ENCODE measurements around the gene MAGIX.
"Not testable (repeated sequence)": the region's sequence is repeated elsewhere in the genome, so short reads cannot be mapped to it uniquely, and the experiment has no call there.

Gene MAGIX

DNA sequence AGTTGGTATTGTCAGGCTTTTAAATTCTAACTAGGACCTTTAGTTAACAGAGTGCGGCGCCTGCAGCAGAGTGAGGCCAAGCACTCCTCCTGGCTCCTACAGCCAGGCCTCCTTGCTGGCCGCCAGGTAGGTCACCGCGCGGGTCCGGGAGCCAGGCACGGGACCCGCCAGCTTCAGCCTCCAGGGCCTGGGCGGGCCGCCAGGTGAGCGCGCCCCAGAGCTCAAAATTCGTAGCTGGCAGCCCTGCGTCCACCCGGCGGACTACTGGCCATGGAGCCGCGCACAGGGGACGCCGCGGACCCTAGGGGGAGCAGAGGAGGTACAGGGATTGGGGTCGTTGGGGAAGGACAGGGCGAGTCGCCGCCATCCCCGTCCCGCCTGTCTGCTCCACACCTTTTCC lies at the start of gene MAGIX:
MAGIX (plus strand) TSS at position 139 of the 400 bp plus-strand sequence; CDS start at position 271, 132 bp downstream.
- H3K4me3 ChIP-seq (ENCODE audit: low read depth, low read length) = peak within 1 kb of the TSS; percentile 46
- TF ChIP-seq, protein P1, sequence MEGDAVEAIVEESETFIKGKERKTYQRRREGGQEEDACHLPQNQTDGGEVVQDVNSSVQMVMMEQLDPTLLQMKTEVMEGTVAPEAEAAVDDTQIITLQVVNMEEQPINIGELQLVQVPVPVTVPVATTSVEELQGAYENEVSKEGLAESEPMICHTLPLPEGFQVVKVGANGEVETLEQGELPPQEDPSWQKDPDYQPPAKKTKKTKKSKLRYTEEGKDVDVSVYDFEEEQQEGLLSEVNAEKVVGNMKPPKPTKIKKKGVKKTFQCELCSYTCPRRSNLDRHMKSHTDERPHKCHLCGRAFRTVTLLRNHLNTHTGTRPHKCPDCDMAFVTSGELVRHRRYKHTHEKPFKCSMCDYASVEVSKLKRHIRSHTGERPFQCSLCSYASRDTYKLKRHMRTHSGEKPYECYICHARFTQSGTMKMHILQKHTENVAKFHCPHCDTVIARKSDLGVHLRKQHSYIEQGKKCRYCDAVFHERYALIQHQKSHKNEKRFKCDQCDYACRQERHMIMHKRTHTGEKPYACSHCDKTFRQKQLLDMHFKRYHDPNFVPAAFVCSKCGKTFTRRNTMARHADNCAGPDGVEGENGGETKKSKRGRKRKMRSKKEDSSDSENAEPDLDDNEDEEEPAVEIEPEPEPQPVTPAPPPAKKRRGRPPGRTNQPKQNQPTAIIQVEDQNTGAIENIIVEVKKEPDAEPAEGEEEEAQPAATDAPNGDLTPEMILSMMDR (IDR thresholded peaks at IDR 0.05; ENCODE audit: insufficient read depth, low read depth, low read length, missing control alignments) = no peak
- DNase-seq (ENCODE audit: low read depth) = no peak

DNA sequence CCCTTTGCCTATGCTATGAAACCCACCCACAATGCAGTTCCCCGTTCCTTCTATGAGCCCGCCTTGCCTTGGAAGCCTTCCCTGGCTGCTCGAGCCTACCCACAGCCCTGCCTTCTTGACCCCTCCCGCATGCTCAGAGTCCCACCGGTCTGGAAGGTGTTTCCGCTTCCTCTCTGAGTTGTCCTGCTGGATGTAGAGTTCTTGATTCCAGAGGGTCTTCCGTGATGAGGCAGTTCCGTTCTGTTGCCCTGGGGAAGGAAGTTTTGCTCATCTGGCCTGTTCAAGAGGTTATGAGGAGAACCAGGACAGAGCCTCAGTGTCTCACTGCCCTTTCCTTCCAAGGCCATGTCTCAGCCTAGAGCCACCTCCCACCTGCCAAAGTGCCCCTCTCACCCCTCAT lies 46.5 kb upstream of the MAGIX start:
- no peak overlapping the region for H3K4me3 ChIP-seq (ENCODE audit: low read depth, low read length)
- TF ChIP-seq, protein P1 (IDR thresholded peaks at IDR 0.05; ENCODE audit: insufficient read depth, low read depth, low read length, missing control alignments) = no peak
- DNase-seq (ENCODE audit: low read depth) = no peak

DNA sequence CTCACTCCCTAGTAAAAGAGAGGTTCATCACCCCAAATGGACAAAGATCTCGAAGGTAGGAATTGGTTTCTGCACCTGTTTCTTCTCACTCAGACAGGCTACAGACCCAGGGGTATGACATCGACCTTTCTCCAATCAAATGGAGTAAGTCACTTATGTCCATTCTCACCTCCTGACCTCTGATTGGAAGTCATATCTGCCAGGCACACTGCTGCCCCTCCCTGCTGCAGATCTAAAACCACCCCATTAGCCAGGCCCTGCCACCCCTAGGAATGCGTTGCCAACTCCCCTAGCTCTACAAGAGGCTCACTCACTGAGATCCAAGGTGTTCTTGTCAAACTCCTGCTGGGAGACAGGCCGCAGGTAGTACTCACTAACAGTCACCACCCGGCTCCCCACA lies 45.8 kb upstream of the MAGIX start:
- TF ChIP-seq, protein P1 (IDR thresholded peaks at IDR 0.05; ENCODE audit: insufficient read depth, low read depth, low read length, missing control alignments) = no peak

DNA sequence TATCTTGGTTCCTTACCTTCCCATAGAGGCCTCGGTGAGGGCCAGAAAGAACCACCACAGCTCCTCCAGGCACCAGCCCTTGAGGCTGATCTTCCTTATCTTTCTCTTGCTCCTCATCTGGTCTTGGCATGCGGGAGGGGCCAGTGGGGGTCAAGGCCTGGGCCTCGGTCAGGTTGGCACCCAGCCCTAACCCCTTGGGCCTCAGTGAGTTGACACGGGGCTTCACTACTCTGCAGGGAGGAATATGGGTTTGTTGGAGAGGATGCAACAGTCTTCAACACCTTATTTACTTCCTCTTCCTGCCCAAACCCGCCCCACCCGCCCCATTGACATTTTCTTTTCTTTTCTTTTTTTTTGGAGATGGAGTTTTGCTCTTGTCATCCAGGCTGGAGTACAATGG lies 45.0 kb upstream of the MAGIX start:
- no peak overlapping the region for H3K4me3 ChIP-seq (ENCODE audit: low read depth, low read length)
- TF ChIP-seq, protein P1 (IDR thresholded peaks at IDR 0.05; ENCODE audit: insufficient read depth, low read depth, low read length, missing control alignments) = no peak
- no peak for DNase-seq (ENCODE audit: low read depth)

More for the DNA sequence above, 45.8 kb upstream of the MAGIX start:
- no peak for DNase-seq (ENCODE audit: low read depth)
- H3K4me3 ChIP-seq (ENCODE audit: low read depth, low read length) = no peak overlapping the region

DNA sequence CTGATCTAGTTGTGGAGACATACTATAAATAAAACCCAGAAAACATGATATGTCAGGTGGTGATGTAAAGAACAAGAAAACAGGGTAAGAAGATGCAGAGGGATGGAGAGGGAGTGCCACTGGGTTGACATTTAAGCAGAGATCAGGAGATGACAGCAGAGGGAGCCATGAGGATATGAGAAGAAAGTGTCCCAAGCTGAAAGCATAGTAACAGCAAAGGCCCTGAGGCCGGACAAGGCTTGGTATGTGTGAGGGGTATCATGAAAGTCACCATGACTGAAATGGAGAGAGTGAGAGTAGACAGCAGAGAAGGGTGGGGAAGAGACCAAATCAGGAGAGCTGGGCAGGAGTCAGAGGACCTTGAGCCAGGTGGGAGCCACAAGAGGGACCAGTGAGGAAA lies 42.5 kb upstream of the MAGIX start:
- no peak for DNase-seq (ENCODE audit: low read depth)
- no peak overlapping the region for H3K4me3 ChIP-seq (ENCODE audit: low read depth, low read length)

DNA sequence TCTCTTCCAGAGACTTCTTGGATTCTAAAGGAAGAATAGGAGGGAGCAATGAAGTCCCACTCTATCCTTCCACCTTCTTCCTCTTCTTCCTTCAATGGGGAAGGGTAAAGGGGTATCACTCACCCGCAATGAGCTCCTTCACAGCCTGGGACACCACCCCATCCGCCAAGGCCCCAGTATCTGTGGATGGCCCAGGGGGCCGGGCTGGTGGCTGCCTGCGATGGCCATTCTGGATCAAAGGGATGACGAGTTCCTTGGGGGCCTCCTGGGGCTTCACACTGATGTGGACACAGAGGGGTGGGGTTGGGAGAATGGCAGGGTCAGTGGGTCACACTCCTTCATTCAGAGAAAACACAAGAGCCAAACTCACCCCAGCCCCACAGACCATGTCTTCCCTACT lies 40.1 kb upstream of the MAGIX start:
- H3K4me3 ChIP-seq (ENCODE audit: low read depth, low read length) = peak overlapping the region; percentile 91
- DNase-seq (ENCODE audit: low read depth) = no peak
- TF ChIP-seq, protein P1 (IDR thresholded peaks at IDR 0.05; ENCODE audit: insufficient read depth, low read depth, low read length, missing control alignments) = no peak

More for the DNA sequence above, 42.5 kb upstream of the MAGIX start:
- TF ChIP-seq, protein P1 (IDR thresholded peaks at IDR 0.05; ENCODE audit: insufficient read depth, low read depth, low read length, missing control alignments) = no peak

DNA sequence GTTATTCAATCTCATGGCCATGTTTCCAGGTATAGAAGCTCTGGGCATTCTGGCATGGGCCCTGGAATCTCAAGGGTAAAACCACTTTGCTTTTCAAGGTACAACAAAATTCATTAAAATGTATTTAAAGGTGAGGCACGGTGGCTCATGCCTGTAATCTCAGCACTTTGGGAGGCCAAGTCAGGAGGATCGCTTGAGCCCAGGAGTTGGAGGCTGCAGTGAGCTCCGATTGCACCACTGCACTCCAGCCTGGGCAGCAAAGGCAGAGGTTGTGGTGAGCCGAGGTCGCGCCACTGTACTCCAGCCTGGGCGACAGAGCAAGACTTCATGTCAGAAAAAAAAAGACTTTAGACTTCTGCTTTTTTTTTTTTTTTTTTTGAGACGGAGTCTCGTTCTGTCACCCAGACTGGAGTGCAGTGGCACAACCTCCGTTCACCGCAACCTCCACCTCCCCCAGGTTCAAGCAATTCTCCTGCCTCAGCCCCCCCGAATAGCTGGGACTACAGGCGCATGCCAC lies 34.8 kb upstream of the MAGIX start:
- H3K4me3 ChIP-seq (ENCODE audit: low read depth, low read length); DNase-seq (ENCODE audit: low read depth): not testable (repeated sequence)

All from GM12865 (cell line).